ENCODE data around the gene ADAMTSL3. TPM values are rescaled to one million over a fixed set of nuclear protein-coding genes. Genes with fewer than 3 reads are reported as not detected.

ADAMTSL3 gene
- total and polyA plus RNA-seq, 7 donors = 0.60 to 40.7 (median 32.6) TPM; not detected in 1

DNA sequence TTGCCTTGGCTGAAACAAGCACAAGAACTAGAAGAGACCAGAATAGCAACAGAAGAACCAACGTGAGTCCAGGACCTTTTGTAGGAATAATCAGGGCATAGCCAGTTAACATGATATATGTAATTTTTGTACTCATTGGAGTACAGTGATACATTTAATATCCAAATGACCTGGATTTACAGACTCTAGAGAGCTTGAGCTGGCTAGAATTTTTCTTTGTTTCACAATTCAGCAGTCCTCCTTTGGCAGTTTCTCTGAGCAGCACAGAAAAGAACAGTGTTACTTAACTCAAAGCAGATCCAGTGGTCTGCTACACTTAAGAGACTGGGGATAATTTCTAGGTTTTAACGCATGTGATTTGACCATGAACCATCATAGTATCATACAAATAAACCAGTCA is 245.7 kb downstream of the ADAMTSL3 start:
- no peaks in the 10 kb centered on the region for H3K27me3 ChIP-seq
- DNase-seq = no peak
- peak overlapping the region in 1 of 4 donors; percentile 17 for H3K27ac ChIP-seq
- no peaks in the 10 kb centered on the region for H3K9me3 ChIP-seq
- intact Hi-C loops (cut with DNase I) = no loop called here
- TF ChIP-seq POLR2AphosphoS5 (IDR thresholded peaks at IDR 0.05) (peak in 1 of 4 donors; percentile 11), EP300 (IDR thresholded peaks at IDR 0.05) (no peak)
- no peak overlapping the region for H3K4me3 ChIP-seq
- peaks cover 0 to 15% (median 14%) of the 10 kb centered on the region in 4 donors for H3K4me1 ChIP-seq
- 82 to 83% methylated on average over 2 of the region's 2 CpGs for WGBS, 2 donors
- H3K36me3 ChIP-seq = peaks cover 0 to 33% (median 3%) of the 10 kb centered on the region in 4 donors

DNA sequence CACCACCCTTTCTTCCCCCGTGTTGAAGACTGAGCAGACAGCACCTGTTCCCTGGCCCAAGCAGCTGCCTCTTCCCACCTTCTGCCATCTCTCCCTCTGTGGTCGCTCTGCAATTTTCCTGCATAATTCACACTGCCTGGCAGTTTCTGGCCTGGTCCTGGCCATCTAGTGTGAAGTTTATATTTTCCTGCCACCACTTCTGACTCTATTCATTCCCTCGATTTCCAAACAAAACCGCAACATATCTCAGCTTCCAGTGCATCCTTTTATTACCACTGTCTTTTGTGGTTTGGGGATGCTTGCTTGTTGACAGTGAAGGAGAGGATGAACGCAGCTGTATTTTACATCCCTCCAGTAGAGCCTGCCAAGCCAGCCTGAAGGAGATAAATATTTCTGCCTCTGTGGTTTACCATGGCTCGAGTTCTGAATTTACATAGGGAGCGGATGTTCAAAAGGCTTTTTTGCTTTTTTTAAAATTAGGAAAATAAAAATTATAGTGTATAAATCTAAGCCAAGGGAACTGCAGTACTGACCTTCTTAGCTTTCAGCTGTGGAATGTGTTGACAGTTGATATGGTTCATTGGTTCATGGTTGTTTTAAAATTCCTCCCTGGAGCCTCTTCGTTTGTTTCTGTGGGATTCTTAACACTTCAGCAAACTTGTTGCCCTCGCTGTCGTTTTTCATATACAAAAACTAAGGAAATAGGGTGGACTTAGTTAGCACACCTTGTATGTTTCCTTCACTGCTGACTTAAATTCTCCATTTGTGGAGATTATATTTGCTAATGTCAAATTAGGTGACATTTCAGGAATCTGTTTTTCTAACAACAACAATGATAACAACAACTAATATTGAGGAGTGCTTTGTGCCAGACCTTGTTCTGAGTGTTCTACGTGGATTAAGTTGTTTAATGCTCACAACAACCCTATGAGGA is 250.5 kb downstream of the ADAMTSL3 start:
- peaks cover 0 to 29% (median 28%) of the 10 kb centered on the region in 4 donors for H3K4me1 ChIP-seq
- TF ChIP-seq EP300 (IDR thresholded peaks at IDR 0.05) = peak in 1 of 4 donors; percentile 6
- TF ChIP-seq, protein P1, sequence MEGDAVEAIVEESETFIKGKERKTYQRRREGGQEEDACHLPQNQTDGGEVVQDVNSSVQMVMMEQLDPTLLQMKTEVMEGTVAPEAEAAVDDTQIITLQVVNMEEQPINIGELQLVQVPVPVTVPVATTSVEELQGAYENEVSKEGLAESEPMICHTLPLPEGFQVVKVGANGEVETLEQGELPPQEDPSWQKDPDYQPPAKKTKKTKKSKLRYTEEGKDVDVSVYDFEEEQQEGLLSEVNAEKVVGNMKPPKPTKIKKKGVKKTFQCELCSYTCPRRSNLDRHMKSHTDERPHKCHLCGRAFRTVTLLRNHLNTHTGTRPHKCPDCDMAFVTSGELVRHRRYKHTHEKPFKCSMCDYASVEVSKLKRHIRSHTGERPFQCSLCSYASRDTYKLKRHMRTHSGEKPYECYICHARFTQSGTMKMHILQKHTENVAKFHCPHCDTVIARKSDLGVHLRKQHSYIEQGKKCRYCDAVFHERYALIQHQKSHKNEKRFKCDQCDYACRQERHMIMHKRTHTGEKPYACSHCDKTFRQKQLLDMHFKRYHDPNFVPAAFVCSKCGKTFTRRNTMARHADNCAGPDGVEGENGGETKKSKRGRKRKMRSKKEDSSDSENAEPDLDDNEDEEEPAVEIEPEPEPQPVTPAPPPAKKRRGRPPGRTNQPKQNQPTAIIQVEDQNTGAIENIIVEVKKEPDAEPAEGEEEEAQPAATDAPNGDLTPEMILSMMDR (IDR thresholded peaks at IDR 0.05) = no peak
- TF ChIP-seq POLR2A (IDR thresholded peaks at IDR 0.05) = no peak
- TF ChIP-seq POLR2AphosphoS5 (IDR thresholded peaks at IDR 0.05) = peak; percentile 27 to 68 (median 43)
- H3K36me3 ChIP-seq = peaks cover 0 to 24% (median 3%) of the 10 kb centered on the region in 4 donors
- DNase-seq = peak; percentile 84
- 46 to 52% methylated on average over 11 of the region's 11 CpGs for WGBS, 2 donors
- no peaks in the 10 kb centered on the region for H3K27me3 ChIP-seq
- no peak overlapping the region for H3K4me3 ChIP-seq
- H3K9me3 ChIP-seq = no peaks in the 10 kb centered on the region
- intact Hi-C loops (cut with DNase I) = no loop called here
- peak overlapping the region; percentile 58 to 85 (median 79) for H3K27ac ChIP-seq

DNA sequence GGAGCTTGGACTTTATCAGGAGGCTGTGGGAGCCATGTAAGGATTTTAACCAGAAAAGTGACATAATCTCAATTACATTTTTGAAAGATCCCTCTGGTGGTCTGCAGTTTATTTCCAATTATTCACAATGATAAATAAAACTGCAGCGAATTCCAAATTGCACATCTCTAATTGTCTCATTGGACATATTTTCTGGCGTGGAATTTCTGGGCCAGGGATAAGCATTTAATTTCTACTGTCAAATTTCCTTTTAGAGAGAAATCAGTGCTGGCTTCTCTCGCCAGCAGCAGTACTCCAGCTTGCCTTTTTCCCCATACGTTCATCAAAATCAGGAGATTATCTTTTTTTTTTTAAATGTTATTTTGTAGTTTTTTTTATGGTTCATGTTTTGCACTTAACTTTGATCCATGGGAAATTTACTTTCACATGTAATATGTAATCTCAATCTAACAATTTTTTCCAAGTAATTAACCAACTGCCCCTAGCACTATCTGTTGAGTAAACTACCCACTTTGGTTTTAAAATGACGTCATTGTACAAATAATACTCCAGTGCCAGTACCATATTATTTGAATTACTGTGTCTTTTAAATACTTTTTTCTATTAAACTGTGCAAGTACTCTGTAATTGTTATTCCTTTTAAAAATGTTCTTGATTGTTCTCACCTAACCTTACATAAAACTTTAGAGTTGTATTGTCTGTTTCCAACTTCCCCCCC is 251.8 kb downstream of the ADAMTSL3 start:
- Histone ChIP-seq H3K36me3 (peaks cover 0 to 11% (median 0%) of the 10 kb centered on the region in 4 donors), H3K9me3 (no peaks in the 10 kb centered on the region), H3K4me1 (peaks cover 0 to 29% (median 28%) of the 10 kb centered on the region in 4 donors), H3K4me3 (no peak overlapping the region), H3K27me3 (no peaks in the 10 kb centered on the region), H3K27ac (peak overlapping the region; percentile 58 to 85 (median 79))
- TF ChIP-seq POLR2AphosphoS5 (IDR thresholded peaks at IDR 0.05) = no peak
- no peak for TF ChIP-seq EP300 (IDR thresholded peaks at IDR 0.05)
- no peak for TF ChIP-seq POLR2A (IDR thresholded peaks at IDR 0.05)
- TF ChIP-seq, protein P1 (IDR thresholded peaks at IDR 0.05) = no peak
- intact Hi-C loops (cut with DNase I) = no loop called here
- WGBS, 2 donors = 68 to 80% methylated on average over 5 of the region's 5 CpGs
- DNase-seq = no peak

DNA sequence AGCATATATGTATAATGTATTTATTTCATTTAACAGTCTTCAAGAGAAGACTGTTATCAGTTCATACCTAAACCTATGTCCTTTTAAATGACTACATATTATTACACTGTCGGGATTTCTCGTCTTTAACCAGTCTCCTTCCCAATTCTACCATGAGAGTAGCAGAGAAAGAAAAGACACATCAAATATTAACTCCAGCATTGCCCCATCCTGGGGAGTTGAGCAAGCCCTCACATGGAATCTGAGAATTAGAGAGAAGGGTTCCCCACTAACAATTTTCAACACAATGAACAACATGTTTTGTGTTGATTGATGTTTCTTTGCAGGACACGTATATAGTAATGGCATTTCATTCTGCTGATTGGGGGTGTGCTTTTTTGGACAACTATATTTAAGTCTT is 257.4 kb downstream of the ADAMTSL3 start:
- no peaks in the 10 kb centered on the region for H3K9me3 ChIP-seq
- 58 to 67% methylated on average over 3 of the region's 3 CpGs for WGBS, 2 donors
- intact Hi-C loops (cut with DNase I) = no loop called here

More for the DNA sequence above, 257.4 kb downstream of the ADAMTSL3 start:
- no peaks in the 10 kb centered on the region for H3K27me3 ChIP-seq
- no peak overlapping the region for H3K27ac ChIP-seq
- H3K4me3 ChIP-seq = no peak overlapping the region
- peaks cover 0 to 7% (median 0%) of the 10 kb centered on the region in 4 donors for H3K4me1 ChIP-seq
- H3K36me3 ChIP-seq = peaks cover 0 to 25% (median 0%) of the 10 kb centered on the region in 4 donors
- TF ChIP-seq, protein P1 (IDR thresholded peaks at IDR 0.05) = no peak
- TF ChIP-seq EP300 (IDR thresholded peaks at IDR 0.05) (no peak), POLR2AphosphoS5 (IDR thresholded peaks at IDR 0.05) (no peak), POLR2A (IDR thresholded peaks at IDR 0.05) (no peak)
- DNase-seq = no peak

Measured in sigmoid colon (tissue), 7 donors.